Parathyroid adenoma (tissue), 2 donors: ENCODE results near the gene MAPKAPK3.

Source experiments
- H2AFZ ChIP-seq: fragments of 300-600 bp; sonication (generic); one replicate; pipeline ENCODE4 v1.7.0; 2017; ENCODE audit warnings: antibody characterized with exemption, mild to moderate bottlenecking
- H3K27ac ChIP-seq: fragments of 300-600 bp; sonication (generic); one replicate; pipeline ENCODE4 v1.7.0; 2017
- H3K27me3 ChIP-seq: fragments of 300-600 bp; sonication (generic); one replicate; pipeline ENCODE4 v1.7.0; 2017; ENCODE audit warnings: low read length; ENCODE audit not compliant: control insufficient read depth, insufficient read depth
- H3K36me3 ChIP-seq: fragments of 300-600 bp; sonication (generic); one replicate; pipeline ENCODE4 v1.7.0; 2017; ENCODE audit warnings: low read length; ENCODE audit not compliant: control insufficient read depth, insufficient read depth
- H3K4me1 ChIP-seq: fragments of 300-600 bp; sonication (generic); one replicate; pipeline ENCODE4 v1.7.0; 2017; ENCODE audit warnings: control low read depth
- H3K4me2 ChIP-seq: fragments of 300-600 bp; sonication (generic); one replicate; pipeline ENCODE4 v1.7.0; 2017; ENCODE audit warnings: low read length
- H3K4me3 ChIP-seq: fragments of 300-600 bp; sonication (generic); one replicate; pipeline ENCODE4 v1.7.0; 2017; ENCODE audit warnings: low read depth, low read length
- H3K79me2 ChIP-seq: fragments of 300-600 bp; sonication (generic); one replicate; pipeline ENCODE4 v1.7.0; 2017; ENCODE audit warnings: control low read depth
- H3K9ac ChIP-seq: fragments of 300-600 bp; sonication (generic); one replicate; pipeline ENCODE4 v1.7.0; 2017; ENCODE audit warnings: mild to moderate bottlenecking
- H3K9me3 ChIP-seq: fragments of 300-600 bp; sonication (generic); one replicate; pipeline ENCODE4 v1.7.0; 2017; ENCODE audit warnings: low read length; ENCODE audit not compliant: control insufficient read depth
- TF ChIP-seq, protein P1 (sequence below): fragments of 300-600 bp; sonication (generic); IDR thresholded peaks from one replicate; pipeline ENCODE4 v1.7.0; 2017; ENCODE audit warnings: antibody characterized with exemption, mild to moderate bottlenecking
- donor health status: primary hyperparathyroidism.

The MAPKAPK3 gene

DNA sequence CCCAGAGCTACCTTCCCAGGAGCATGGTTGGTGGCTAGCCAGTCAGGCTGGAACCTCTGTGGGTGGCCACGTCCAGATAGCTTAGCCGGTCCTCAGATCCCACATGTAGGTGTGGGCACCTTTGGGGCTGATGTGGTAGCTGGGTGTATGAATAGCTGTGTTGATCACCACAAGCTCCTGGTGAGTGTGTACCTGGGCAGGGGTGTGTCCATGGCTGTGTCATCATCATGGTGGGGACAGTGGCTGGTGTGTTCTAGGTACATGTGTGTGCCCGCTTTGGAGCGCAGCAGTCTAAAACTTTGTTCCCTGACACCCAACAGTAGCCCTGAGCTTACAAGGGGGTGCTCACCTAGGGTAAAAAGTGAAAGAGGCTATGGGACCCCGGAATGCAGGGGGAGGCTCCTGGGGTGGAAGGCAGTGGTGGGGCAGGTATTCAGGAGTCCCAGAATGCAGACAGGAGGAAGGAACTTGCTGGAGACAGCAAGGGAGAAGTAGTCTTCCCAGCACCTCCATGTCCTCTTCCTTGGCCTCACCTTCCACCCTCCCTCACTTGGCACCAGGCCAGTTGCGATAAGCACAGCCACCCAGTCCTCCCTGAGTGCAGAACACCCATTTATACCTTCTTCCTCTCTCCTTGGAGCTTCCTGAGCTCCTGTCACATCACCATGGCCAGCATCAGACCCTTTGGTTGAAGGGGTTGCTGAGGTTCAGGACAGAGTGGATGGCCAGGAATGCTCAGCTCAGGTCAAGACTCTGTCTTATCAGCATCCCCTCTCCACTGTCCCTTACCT, 6.6 kb upstream of the MAPKAPK3 start:
- Histone ChIP-seq H3K4me1 (peaks cover 32% of the 10 kb centered on the region), H3K36me3 (no peaks in the 10 kb centered on the region), H3K9me3 (no peaks in the 10 kb centered on the region), H3K27ac (peak overlapping the region; percentile 81), H3K9ac (peak overlapping the region; percentile 48), H3K79me2 (peaks cover 18% of the 10 kb centered on the region), H2AFZ (no peak overlapping the region), H3K27me3 (no peaks in the 10 kb centered on the region), H3K4me3 (peak overlapping the region; percentile 77), H3K4me2 (peak overlapping the region; percentile 94)
- TF ChIP-seq, protein P1, sequence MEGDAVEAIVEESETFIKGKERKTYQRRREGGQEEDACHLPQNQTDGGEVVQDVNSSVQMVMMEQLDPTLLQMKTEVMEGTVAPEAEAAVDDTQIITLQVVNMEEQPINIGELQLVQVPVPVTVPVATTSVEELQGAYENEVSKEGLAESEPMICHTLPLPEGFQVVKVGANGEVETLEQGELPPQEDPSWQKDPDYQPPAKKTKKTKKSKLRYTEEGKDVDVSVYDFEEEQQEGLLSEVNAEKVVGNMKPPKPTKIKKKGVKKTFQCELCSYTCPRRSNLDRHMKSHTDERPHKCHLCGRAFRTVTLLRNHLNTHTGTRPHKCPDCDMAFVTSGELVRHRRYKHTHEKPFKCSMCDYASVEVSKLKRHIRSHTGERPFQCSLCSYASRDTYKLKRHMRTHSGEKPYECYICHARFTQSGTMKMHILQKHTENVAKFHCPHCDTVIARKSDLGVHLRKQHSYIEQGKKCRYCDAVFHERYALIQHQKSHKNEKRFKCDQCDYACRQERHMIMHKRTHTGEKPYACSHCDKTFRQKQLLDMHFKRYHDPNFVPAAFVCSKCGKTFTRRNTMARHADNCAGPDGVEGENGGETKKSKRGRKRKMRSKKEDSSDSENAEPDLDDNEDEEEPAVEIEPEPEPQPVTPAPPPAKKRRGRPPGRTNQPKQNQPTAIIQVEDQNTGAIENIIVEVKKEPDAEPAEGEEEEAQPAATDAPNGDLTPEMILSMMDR, result no peak

DNA sequence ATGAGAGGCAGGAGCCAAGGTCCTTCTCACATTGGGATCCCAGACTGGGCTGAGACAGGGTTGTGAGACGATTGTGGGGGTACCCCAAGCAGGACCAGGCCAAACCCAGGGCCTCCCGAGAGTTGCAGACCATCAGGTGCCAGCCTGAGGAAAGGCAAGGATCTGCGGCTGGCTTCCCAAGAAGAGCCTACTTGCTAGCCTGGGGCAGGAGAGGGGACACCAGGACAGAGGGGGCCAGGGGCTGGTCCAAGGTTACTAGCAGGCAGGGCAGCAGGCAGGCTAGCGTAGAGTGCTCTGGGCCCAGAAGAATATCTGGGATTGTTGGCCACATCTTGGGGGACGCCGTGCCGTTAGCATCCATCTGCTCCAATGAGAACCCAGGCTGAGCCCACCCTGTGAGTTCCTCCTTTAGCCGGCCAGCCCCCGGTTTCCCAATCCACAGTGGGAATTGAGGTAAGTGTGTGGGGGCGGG, 5.9 kb upstream of the MAPKAPK3 start:
- Histone ChIP-seq H3K4me3 (peak overlapping the region; percentile 77), H3K27ac (peak overlapping the region; percentile 81), H3K4me2 (peak overlapping the region; percentile 94), H3K79me2 (peaks cover 18% of the 10 kb centered on the region), H3K9ac (peak overlapping the region; percentile 48), H3K9me3 (no peaks in the 10 kb centered on the region), H3K4me1 (peaks cover 26% of the 10 kb centered on the region), H3K36me3 (no peaks in the 10 kb centered on the region), H3K27me3 (no peaks in the 10 kb centered on the region), H2AFZ (peak overlapping the region; percentile 47)
- TF ChIP-seq, protein P1, result no peak

DNA sequence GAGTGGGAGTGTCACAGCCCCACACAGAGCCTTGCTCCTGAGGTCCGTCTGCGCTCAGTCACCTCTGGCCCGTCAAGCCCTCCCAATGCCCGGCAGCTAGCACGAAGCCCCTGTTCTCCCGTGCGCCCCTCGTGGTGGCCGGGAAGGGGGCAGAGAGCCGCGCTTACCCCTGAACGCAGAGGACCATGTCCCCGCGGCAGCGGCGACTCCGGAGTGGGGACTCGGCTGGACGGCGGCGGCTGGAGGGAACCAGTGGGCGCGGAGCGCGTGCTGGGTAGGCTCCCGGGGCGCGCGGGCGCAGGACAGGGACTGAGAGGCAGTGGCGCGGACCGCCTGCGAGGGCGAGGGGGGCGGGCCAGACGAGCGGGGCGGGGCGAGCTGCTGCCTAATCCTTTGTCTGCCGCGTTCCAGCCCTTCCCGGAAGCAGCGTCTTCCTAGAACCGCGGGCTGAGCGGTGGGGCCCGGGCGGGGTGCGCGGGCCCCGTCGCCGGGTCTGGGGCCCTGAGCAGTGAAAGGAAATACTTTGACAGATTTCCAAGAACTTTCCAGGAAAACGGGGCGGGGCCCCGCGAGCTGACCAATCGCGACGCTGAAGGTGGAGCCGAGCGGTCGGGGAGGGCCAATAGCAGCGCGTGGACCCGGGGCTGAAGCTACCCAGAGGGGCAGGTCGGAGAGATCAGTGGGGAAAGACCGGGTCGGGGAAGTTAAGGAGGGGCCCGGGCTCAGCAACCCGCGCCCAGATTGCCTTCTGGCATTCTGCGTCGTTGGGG, 5.3 kb upstream of the MAPKAPK3 start, which contains the start of gene CISH:
CISH (minus strand) TSS at position 311 of the 770 bp plus-strand sequence; CDS start at position 187, 124 bp downstream.
- H2AFZ ChIP-seq, result peak within 1 kb of the TSS; percentile 47
- no peaks in the 10 kb centered on the region for H3K9me3 ChIP-seq
- H3K27me3 ChIP-seq, result no peaks in the 10 kb centered on the region
- peak within 1 kb of the TSS; percentile 81 for H3K27ac ChIP-seq
- H3K4me2 ChIP-seq, result peak within 1 kb of the TSS; percentile 94
- TF ChIP-seq, protein P1, result peak; percentile 46
- H3K4me1 ChIP-seq, result peaks cover 28% of the 10 kb centered on the region
- H3K9ac ChIP-seq, result peak within 1 kb of the TSS; percentile 48
- H3K4me3 ChIP-seq, result peak within 1 kb of the TSS; percentile 77
- H3K79me2 ChIP-seq, result peaks cover 18% of the 10 kb centered on the region
- no peaks in the 10 kb centered on the region for H3K36me3 ChIP-seq

DNA sequence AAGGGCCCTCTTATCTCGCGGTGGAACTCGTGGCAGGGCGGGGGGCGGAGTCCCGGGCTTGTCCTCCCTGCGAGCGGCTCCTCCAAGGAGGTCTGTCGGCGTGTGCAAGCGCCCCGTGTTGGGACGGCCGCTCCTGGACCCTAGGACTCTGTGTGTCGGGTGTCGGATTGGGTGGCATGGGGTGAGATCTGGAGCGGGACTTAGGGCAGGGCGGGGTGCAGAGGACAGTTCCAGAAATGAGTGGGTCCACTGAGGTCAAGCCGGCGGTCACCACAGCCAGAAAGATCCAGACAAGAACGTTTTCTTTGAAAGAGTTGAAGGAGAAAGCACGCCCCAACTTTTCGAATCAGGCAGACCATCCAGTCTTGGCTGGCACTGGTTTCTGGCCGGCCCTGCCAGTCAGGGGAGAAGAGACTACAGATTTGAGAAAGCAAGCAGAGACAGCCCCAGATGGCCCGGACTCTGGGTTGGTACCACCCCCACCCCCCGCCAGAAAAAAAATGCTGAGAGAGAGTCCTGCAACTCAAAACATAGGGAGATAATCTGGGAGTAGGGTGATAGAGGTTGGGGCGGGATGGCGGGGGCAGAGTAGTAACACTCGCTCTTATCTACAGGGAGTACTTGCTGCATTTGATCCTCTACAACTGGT, 4.6 kb upstream of the MAPKAPK3 start:
- no peaks in the 10 kb centered on the region for H3K36me3 ChIP-seq
- TF ChIP-seq, protein P1, result no peak
- H3K4me1 ChIP-seq, result peaks cover 28% of the 10 kb centered on the region
- H3K4me2 ChIP-seq, result peak overlapping the region; percentile 94
- peak overlapping the region; percentile 77 for H3K4me3 ChIP-seq
- peak overlapping the region; percentile 47 for H2AFZ ChIP-seq
- peak overlapping the region; percentile 81 for H3K27ac ChIP-seq
- H3K9ac ChIP-seq, result no peak overlapping the region
- peaks cover 20% of the 10 kb centered on the region for H3K79me2 ChIP-seq
- H3K9me3 ChIP-seq, result no peaks in the 10 kb centered on the region
- no peaks in the 10 kb centered on the region for H3K27me3 ChIP-seq
